CD4-positive, alpha-beta T cell (primary cell): Measurements from ENCODE around the gene LCN12. TPM values are rescaled to one million over a fixed set of nuclear protein-coding genes. Genes with fewer than 3 reads are reported as not detected.

Source experiments
- ATAC-seq: fragments of 200-7000 bp; cut with Tn5 transposase; one replicate; pipeline ENCODE4 v1.10.0; 2022; ENCODE audit warnings: mild to moderate bottlenecking; ENCODE audit not compliant: poor library complexity
- CTCF ChIA-PET: fragments of 350-600 bp; sonication (Branson Sonifier 250); formaldehyde crosslinking; loops from one replicate; lab custom pipeline; 2021; ENCODE audit warnings: antibody characterized with exemption, inconsistent platforms; lab: Charles Lee
- POLR2A ChIA-PET: fragments of 350-600 bp; sonication (Branson Sonifier 250); formaldehyde crosslinking; loops from one replicate; lab custom pipeline; 2021; ENCODE audit warnings: antibody characterized with exemption, inconsistent platforms; lab: Charles Lee
- DNase-seq, 14 experiments: peaks; one replicate each; pipeline ENCODE4 v3.0.0-alpha.2; 2013 to 2020; ENCODE audit warnings: mixed read lengths in 2 of 14
- H3K27ac ChIP-seq, 2 donors: one replicate each; pipeline versions ENCODE4 v1.5.1 to v1.7.0; 2013; ENCODE audit warnings: low read length in 2 of 2, low read depth in 1 of 2, mild to moderate bottlenecking in 1 of 2
- H3K27me3 ChIP-seq, 2 experiments: 1 replicate in 1 of 2; 2 replicates in 1 of 2; pipeline versions ENCODE4 v1.6.1 to v1.7.0; 2013; ENCODE audit warnings: low read length in 2 of 2, control low read depth in 1 of 2, mild to moderate bottlenecking in 1 of 2, moderate library complexity in 1 of 2; ENCODE audit not compliant: insufficient read depth in 2 of 2, control insufficient read depth in 1 of 2
- H3K36me3 ChIP-seq: one replicate; pipeline ENCODE4 v1.6.1; 2013; ENCODE audit warnings: low read length, control low read depth; ENCODE audit not compliant: insufficient read depth
- H3K4me1 ChIP-seq: one replicate; pipeline ENCODE4 v1.6.1; 2013; ENCODE audit warnings: low read length, control low read depth; ENCODE audit not compliant: insufficient read depth
- H3K4me3 ChIP-seq: one replicate; pipeline ENCODE4 v1.5.1; 2013; ENCODE audit warnings: mild to moderate bottlenecking, low read length, moderate library complexity
- H3K9me3 ChIP-seq, 2 experiments: 1 replicate in 1 of 2; 2 replicates in 1 of 2; pipeline versions ENCODE4 v1.6.1 to v1.7.0; 2013; ENCODE audit warnings: low read length in 2 of 2, mild to moderate bottlenecking in 2 of 2, control low read depth in 1 of 2, moderate library complexity in 1 of 2; ENCODE audit not compliant: control insufficient read depth in 1 of 2, insufficient read depth in 1 of 2
- H3K27ac Mint-ChIP-seq: one replicate; pipeline ENCODE4 v1.8.0; 2020; ENCODE audit warnings: mixed read lengths
- H3K27me3 Mint-ChIP-seq: one replicate; pipeline ENCODE4 v1.8.0; 2021; ENCODE audit warnings: mixed read lengths
- H3K36me3 Mint-ChIP-seq: one replicate; pipeline ENCODE4 v1.8.0; 2021; ENCODE audit warnings: low read depth, mixed read lengths
- H3K4me1 Mint-ChIP-seq: one replicate; pipeline ENCODE4 v1.8.0; 2021; ENCODE audit warnings: low read depth, mixed read lengths
- H3K4me3 Mint-ChIP-seq: one replicate; pipeline ENCODE4 v1.8.0; 2020; ENCODE audit warnings: mild to moderate bottlenecking, mixed read lengths
- H3K9me3 Mint-ChIP-seq: one replicate; pipeline ENCODE4 v1.8.0; 2020; ENCODE audit warnings: mixed read lengths
- intact Hi-C, 2 experiments: fragments of 100-400 bp; cut with DNase I in 1 of 2; cut with micrococcal nuclease in 1 of 2; formaldehyde crosslinking; loops; one replicate each; pipeline versions ENCODE4 v1.15.1 to v1.9.0; 2023 to 2025; cut with DNase I, micrococcal nuclease
- total RNA-seq, 174 experiments: library from RNA in 2 of 174; stranded (reverse) in 2 of 174; gene quantifications; one replicate each; pipeline ENCODE4 v1.2.3 and lab custom pipeline; 2021 to 2026
- TF ChIP-seq, protein P1 (sequence below): fragments of 200-600 bp; IDR thresholded peaks from one replicate; pipeline ENCODE4 v1.8.0; 2022; ENCODE audit warnings: antibody characterized with exemption, mild to moderate bottlenecking

Gene LCN12
- total RNA-seq, 2 experiments from 2014 or later = 1.3 to 1.5 TPM

DNA sequence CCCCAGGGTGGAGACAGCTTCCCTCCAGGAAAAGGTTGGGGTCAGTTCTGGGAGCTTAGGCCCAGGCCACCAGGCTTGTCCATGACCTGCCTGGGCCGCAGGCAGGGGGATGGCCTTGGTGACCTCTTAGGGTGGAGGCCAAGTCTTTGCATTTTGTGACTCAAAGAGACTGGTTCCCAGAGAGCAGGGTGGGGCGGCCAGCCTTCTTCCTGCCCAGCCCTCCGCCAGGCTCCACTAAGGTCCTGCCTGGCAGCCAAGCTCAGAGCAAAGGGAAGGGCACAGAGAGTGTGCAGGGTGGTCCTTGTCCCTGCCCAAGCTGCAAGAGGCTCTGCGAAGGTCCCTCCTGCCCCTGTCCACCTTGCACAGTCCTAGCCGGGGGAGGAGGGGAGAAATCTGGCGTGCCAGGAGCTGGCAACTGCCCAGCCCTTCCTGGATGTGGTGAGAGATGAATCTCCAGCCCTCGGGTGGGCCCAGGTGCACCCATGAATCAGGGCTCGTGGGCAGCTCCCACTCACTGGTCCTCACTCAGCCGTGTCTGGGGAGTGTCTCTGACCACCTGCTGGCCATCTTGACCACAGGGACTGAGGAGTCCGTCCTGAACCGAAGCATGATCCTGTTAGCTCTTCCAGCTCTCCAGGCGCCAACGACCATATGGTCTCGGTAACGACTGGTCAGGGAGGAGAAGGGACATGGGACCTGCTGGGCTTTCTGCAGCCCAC lies 22.9 kb downstream of the LCN12 start:
- peak in 2 of 14 experiments; percentile 48 to 53 for DNase-seq

DNA sequence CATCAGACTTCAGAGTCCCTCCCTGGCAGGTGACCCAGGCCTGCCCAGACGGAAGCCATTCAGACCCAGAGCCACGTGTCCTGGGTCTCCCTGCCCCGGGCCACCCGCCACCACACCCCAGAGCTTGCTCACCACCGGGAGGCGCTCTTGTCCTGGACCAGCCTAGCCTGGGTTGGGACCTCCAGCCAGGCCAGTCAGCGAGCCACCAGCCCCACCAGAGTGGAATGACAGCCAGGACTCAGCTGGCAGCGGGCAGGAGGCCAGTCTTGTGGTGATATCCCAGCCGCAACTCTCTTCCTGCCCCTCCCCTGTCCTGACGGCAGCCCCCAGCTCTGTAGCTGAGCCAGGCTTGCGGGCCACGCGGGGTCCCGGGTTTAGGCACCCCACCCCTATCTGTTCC lies 23.6 kb downstream of the LCN12 start:
- Histone ChIP-seq H3K27me3 (no peaks in the 10 kb centered on the region), H3K36me3 (no peaks in the 10 kb centered on the region), H3K4me1 (peaks cover 60% of the 10 kb centered on the region), H3K9me3 (peaks cover 0 to 9% of the 10 kb centered on the region in 2 experiments), H3K4me3 (peak overlapping the region; percentile 40), H3K27ac (peak overlapping the region in 1 of 2 donors; percentile 4)
- DNase-seq (peak in 5 of 14 experiments; percentile 26 to 66 (median 47)), ATAC-seq (no peak)
- ChIA-PET POLR2A (interaction anchor here (1.2 to 2.9 kb wide), 3 partner anchors 15 to 27 kb away, joined by 4 to 12 read pairs (median 11); partner anchors contain the start of gene PAXX), CTCF (interaction anchor here (1.3 to 1.4 kb wide), 3 partner anchors 31 to 60 kb away, joined by 3 to 4 read pairs (median 3); partner anchors contain the start of gene FBXW5)
- H3K4me3 Mint-ChIP-seq = peak overlapping the region; percentile 58
- TF ChIP-seq, protein P1, sequence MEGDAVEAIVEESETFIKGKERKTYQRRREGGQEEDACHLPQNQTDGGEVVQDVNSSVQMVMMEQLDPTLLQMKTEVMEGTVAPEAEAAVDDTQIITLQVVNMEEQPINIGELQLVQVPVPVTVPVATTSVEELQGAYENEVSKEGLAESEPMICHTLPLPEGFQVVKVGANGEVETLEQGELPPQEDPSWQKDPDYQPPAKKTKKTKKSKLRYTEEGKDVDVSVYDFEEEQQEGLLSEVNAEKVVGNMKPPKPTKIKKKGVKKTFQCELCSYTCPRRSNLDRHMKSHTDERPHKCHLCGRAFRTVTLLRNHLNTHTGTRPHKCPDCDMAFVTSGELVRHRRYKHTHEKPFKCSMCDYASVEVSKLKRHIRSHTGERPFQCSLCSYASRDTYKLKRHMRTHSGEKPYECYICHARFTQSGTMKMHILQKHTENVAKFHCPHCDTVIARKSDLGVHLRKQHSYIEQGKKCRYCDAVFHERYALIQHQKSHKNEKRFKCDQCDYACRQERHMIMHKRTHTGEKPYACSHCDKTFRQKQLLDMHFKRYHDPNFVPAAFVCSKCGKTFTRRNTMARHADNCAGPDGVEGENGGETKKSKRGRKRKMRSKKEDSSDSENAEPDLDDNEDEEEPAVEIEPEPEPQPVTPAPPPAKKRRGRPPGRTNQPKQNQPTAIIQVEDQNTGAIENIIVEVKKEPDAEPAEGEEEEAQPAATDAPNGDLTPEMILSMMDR = peak; percentile 8
- H3K27ac Mint-ChIP-seq = no peak overlapping the region
- peaks cover 3% of the 10 kb centered on the region for H3K27me3 Mint-ChIP-seq
- H3K36me3 Mint-ChIP-seq = no peaks in the 10 kb centered on the region
- H3K4me1 Mint-ChIP-seq = peaks cover 20% of the 10 kb centered on the region
- H3K9me3 Mint-ChIP-seq = no peaks in the 10 kb centered on the region
- intact Hi-C loops = no loop called here

More for the DNA sequence above, 22.9 kb downstream of the LCN12 start:
- intact Hi-C loops = no loop called here
- H3K36me3 ChIP-seq = no peaks in the 10 kb centered on the region
- H3K4me1 Mint-ChIP-seq = peaks cover 20% of the 10 kb centered on the region
- peaks cover 65% of the 10 kb centered on the region for H3K4me1 ChIP-seq
- H3K27me3 Mint-ChIP-seq = no peaks in the 10 kb centered on the region
- H3K9me3 Mint-ChIP-seq = no peaks in the 10 kb centered on the region
- ChIA-PET CTCF (interaction anchor here (0.5 to 1.4 kb wide), 3 partner anchors 31 to 182 kb away, joined by 3 to 4 read pairs (median 3); partner anchors contain the start of gene FBXW5), POLR2A (interaction anchor here (1.2 to 2.9 kb wide), 4 partner anchors 15 to 168 kb away, joined by 4 to 12 read pairs (median 8); partner anchors contain the start of genes PAXX and RABL6)
- H3K9me3 ChIP-seq = peaks cover 0 to 9% of the 10 kb centered on the region in 2 experiments
- H3K27me3 ChIP-seq = no peaks in the 10 kb centered on the region
- no peak for ATAC-seq
- H3K4me3 ChIP-seq = peak overlapping the region; percentile 40
- TF ChIP-seq, protein P1 = no peak
- H3K27ac Mint-ChIP-seq = peak overlapping the region; percentile 9
- peak overlapping the region; percentile 54 for H3K4me3 Mint-ChIP-seq
- H3K27ac ChIP-seq = peak overlapping the region in 1 of 2 donors; percentile 4
- no peaks in the 10 kb centered on the region for H3K36me3 Mint-ChIP-seq

DNA sequence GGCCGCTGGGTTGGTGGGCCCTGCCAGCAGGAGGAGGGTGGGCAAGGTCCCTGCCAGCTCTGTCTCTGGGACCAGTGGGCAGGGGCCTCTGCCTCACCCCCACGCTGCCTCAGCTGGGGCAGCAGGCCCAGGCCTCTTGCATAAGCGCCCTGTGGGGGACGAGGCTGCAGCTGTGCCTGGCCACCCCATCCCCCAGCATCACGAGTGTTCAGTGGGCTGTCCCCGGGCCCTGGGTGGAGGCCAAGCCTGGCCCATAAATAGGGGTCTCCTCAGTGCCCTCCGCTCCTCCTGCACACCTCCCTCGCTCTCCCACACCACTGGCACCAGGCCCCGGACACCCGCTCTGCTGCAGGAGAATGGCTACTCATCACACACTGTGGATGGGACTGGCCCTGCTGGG lies 25.1 kb downstream of the LCN12 start, which contains the start of gene PTGDS:
Gene PTGDS (plus strand): TSS at position 282 of the 400 bp plus-strand sequence. CDS start 75 bp downstream, at position 357.
- intact Hi-C loops = no loop called here
- CTCF ChIA-PET = interaction anchor here (0.9 to 1.4 kb wide), 2 partner anchors 15 to 52 kb away, joined by 3 read pairs; partner anchors contain the start of gene PAXX
- POLR2A ChIA-PET = interaction anchor here (1.0 to 2.9 kb wide), 3 partner anchors 15 to 57 kb away, joined by 4 to 12 read pairs (median 11); partner anchors contain the start of gene PAXX
- Histone ChIP-seq H3K27ac (no peak within 1 kb of the TSS), H3K4me1 (peaks cover 60% of the 10 kb centered on the region), H3K4me3 (peak within 1 kb of the TSS; percentile 29), H3K9me3 (peaks cover 0 to 9% of the 10 kb centered on the region in 2 experiments), H3K36me3 (no peaks in the 10 kb centered on the region), H3K27me3 (no peaks in the 10 kb centered on the region)
- peaks cover 20% of the 10 kb centered on the region for H3K4me1 Mint-ChIP-seq
- H3K9me3 Mint-ChIP-seq = no peaks in the 10 kb centered on the region
- no peak for ATAC-seq
- H3K27ac Mint-ChIP-seq = no peak within 1 kb of the TSS
- peaks cover 13% of the 10 kb centered on the region for H3K27me3 Mint-ChIP-seq
- no peaks in the 10 kb centered on the region for H3K36me3 Mint-ChIP-seq
- TF ChIP-seq, protein P1 = no peak
- H3K4me3 Mint-ChIP-seq = peak within 1 kb of the TSS; percentile 58
- no peak for DNase-seq
